WI38 (cell line): ENCODE measurements around the gene COL15A1.

Experiments
- H3K4me3 ChIP-seq: 2 replicates; pipeline ENCODE4 v1.5.1; 2011; ENCODE audit warnings: low read depth, mild to moderate bottlenecking, control low read depth, low read length
- TF ChIP-seq, protein P1 (sequence below): IDR thresholded peaks from 2 replicates; pipeline ENCODE4 v1.5.1; 2012; ENCODE audit warnings: low read depth, mild to moderate bottlenecking, control low read depth, low read length

Gene COL15A1

DNA sequence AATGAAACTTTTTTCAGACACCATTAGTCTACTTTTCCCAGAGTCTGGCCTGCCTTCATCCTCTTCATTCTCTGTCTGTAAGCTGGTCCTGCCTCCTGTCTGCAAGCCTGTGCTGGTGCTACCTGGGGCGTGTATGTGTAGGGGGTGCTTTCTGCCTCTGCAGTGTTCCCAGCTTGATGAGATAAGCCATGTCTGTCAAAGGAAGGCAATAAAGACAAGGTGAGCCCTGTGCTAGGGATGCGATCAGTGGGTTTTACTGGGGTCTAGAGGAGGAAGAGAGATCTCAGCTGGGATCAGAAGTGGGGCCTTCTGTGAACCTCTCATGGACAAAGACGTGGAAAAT, 83.2 kb downstream of the COL15A1 start:
- TF ChIP-seq, protein P1, sequence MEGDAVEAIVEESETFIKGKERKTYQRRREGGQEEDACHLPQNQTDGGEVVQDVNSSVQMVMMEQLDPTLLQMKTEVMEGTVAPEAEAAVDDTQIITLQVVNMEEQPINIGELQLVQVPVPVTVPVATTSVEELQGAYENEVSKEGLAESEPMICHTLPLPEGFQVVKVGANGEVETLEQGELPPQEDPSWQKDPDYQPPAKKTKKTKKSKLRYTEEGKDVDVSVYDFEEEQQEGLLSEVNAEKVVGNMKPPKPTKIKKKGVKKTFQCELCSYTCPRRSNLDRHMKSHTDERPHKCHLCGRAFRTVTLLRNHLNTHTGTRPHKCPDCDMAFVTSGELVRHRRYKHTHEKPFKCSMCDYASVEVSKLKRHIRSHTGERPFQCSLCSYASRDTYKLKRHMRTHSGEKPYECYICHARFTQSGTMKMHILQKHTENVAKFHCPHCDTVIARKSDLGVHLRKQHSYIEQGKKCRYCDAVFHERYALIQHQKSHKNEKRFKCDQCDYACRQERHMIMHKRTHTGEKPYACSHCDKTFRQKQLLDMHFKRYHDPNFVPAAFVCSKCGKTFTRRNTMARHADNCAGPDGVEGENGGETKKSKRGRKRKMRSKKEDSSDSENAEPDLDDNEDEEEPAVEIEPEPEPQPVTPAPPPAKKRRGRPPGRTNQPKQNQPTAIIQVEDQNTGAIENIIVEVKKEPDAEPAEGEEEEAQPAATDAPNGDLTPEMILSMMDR, result no peak
- H3K4me3 ChIP-seq, result no peak overlapping the region

DNA sequence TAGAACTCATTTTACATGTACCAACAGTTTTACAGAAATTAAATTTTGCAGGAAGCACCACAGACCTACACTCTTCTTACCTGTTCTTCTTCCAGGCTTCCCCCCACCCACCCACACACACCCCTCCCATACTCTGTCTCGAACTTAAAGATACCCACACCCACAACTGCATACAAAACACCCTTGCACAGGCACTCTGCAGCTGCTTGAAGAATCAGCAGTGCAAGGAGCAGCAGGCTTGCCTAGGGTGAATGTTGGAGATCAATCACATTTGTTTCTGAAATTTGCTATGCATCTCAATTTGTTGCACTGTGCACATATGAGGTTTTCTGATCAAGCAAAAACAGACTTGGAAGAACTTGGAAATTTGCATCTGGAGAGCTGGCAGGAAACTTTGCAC, 83.7 kb downstream of the COL15A1 start:
- no peak overlapping the region for H3K4me3 ChIP-seq
- TF ChIP-seq, protein P1, result no peak

DNA sequence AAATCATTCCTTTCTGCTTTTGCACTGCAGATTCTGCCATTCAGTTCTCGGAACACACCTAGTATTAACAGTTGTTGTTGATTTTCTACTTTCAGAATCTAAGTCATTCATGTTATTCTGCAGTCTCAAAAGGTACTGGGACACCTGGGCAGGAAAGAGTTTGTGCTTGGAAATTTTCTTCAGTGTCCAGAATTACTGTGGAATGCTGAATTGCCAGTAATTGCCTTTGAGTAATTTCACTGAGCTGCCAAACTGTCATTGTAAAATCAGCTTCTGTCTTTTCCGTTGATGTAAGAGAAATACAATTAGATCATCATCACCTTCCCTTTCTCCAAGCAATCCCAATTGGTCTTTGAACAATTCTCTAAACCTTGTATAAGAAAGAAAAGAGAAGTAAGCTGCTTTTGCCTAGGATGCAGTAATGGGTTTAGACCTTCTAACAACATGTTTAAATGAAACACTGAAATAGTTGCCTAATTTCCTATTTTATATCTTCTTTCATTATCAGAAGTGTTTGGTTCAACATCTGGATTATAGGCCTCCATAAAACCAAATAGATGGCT, 85.5 kb downstream of the COL15A1 start:
- TF ChIP-seq, protein P1, result no peak
- H3K4me3 ChIP-seq, result no peak overlapping the region

DNA sequence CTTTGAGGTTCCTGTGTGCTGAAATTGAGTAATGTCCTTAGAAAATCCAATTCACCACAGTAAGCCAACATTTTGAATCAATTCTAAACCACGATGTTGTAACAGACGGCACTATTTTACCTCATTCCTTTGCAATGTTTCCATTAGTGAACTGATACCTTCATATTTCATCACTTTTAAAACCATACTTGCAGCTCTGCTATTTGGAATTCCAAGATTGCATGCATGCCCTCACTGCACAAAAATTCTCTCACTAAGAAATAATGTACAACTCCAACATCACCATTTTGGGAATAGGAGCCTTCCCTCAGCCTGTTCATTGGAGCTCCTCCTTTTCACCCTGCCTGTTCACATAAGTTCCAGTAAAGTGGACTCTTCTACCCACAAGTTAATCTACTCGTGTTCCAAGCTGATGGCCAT, 86.4 kb downstream of the COL15A1 start:
- TF ChIP-seq, protein P1, result no peak
- H3K4me3 ChIP-seq, result no peak overlapping the region

DNA sequence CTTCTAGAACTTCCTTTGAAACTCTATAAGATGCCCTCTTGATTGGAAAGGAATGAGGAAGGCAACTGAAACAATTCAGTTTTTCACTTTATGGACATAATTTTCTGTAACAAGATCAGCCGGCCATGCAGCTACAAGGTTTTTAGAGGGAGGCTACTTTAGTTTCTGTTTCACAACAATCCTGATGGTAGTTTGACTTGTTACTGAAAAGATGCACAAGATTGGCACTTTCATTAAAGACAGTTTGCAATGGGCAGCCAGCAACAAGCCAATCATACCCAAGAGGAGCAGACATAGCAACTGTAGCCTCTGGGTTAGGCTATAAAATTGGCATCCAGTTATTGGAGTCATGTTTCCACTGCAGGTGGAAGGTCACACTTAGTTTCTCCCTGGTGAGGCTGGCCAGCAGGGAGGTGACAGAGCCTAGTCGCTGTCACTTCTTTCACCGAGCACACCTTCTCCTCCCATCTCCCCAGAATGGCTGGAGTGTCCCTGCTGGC, 87.0 kb downstream of the COL15A1 start:
- TF ChIP-seq, protein P1, result no peak
- no peak overlapping the region for H3K4me3 ChIP-seq

DNA sequence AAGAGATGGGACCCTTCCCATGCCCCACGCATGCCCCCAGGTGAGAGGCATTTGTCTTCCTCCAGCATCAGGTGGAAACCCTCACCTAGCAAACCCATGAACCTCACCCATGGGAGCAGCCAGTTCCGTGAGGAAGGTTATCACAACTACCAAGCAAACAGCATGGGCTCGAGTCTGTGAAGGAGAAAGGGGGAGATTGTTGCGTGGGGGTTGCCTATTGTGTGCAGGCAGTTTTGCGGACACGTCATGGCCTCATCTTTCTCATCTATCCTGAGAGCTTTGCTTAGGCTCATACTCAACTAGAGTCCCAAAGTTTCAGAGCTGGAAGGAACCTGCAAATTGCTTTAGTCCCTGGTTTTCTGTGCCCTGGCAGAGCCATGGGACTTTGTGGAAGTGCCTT, 87.6 kb downstream of the COL15A1 start:
- no peak overlapping the region for H3K4me3 ChIP-seq

DNA sequence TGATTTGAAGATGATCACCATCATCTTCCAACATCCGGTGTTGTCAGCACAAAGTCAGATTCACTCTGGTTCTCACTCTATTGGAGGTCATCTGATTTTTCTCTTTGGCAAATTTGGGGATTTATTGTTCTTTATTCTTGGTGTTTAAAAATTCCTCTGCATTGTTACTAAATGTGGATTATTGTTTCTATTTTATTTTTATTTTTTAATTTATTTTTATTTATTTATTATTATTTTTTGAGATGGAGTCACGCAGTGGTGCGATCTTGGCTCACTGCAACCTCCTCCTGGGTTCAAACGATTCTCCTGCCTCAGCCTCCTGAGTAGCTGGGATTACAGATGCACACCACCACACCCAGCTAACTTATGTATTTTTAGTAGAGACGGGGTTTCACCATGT, 88.3 kb downstream of the COL15A1 start:
- TF ChIP-seq, protein P1, result no peak

More for the DNA sequence above, 87.6 kb downstream of the COL15A1 start:
- TF ChIP-seq, protein P1, result no peak

More for the DNA sequence above, 88.3 kb downstream of the COL15A1 start:
- no peak overlapping the region for H3K4me3 ChIP-seq
